ENCODE data around the gene CENPK.

The CENPK gene

DNA sequence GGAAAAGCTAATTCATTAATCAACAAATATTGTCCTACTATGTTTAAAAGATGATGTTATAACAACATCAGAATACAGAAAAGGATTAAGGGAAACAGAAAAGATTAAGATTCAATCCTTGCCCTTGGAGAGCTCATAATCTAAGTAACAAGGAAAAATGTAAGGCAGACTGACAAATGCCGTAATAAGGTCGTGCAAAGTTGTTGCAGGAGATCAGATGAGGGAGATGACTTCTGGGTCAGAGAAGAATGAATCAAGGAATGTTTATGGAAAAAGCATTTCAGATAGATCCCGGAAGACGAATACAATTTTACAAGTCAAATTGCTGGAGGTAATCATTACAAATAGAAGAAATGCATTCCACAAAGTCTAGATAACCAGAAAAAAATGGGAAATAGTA, 87.6 kb downstream of the CENPK start:
- in situ Hi-C loops (cut with HindIII; ENCODE audit: low pct_ligation_motif_present, low pct_unique_long_range_greater_than_20kb, low sequenced_read_pairs) = loop anchor here (25.0 kb wide), 1 partner anchor 663 kb away; no protein-coding TSS in a partner anchor

DNA sequence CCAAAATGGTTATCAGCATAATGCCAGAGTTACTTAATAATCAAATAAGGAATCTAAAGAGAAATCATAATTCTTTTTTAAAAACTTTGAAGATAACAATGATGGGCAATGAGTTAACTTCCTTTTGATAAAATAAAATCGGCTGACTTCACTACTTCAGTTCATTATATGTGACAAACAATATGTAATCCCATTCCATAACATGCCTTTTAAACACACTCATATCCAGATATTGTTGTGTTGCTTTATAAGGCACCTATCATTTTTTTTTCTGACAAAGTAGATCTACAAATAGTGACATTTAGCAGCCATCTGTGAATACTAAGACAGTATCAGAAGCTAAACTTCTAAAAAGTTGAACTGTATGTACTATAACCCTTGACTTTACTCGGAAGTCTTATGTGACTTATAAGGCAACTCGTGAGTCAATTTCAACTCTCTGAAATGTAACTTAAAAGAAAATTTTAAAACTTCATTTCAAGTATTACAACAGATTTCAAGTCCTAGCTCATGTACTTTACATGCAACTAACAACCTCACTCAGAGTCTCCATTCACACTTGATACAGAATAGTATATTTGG, 88.7 kb downstream of the CENPK start:
- in situ Hi-C loops (cut with HindIII; ENCODE audit: low pct_ligation_motif_present, low pct_unique_long_range_greater_than_20kb, low sequenced_read_pairs) = no loop called here

More for the DNA sequence above, 87.6 kb downstream of the CENPK start:
- DNase-seq = no peak

DNA sequence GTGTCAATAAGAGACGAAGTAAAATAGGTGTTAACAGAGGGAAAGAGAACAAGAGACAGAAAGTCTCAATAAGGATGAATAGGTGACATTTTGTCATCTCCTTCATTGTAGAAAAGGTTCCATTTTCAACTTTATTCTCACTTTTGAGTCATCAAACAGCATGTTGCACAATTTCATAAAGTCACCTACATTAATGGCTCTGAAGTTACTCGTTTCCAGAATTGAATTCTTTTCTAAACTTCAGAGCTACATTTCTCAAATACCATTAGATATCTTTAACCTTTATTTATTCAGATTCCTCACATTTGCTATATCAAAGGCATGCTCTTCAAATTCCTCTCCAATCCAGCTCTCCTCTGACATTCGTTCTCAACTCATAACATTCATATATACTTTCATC, 94.3 kb downstream of the CENPK start:
- in situ Hi-C loops (cut with HindIII; ENCODE audit: low pct_ligation_motif_present, low pct_unique_long_range_greater_than_20kb, low sequenced_read_pairs) = no loop called here
- DNase-seq = no peak

More for the DNA sequence above, 88.7 kb downstream of the CENPK start:
- no peak for DNase-seq
